ENCODE measurements around the gene LACTB. TPM values are rescaled to one million over a fixed set of nuclear protein-coding genes. Genes with fewer than 3 reads are reported as not detected.

Gene LACTB, protein sequence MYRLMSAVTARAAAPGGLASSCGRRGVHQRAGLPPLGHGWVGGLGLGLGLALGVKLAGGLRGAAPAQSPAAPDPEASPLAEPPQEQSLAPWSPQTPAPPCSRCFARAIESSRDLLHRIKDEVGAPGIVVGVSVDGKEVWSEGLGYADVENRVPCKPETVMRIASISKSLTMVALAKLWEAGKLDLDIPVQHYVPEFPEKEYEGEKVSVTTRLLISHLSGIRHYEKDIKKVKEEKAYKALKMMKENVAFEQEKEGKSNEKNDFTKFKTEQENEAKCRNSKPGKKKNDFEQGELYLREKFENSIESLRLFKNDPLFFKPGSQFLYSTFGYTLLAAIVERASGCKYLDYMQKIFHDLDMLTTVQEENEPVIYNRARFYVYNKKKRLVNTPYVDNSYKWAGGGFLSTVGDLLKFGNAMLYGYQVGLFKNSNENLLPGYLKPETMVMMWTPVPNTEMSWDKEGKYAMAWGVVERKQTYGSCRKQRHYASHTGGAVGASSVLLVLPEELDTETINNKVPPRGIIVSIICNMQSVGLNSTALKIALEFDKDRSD
- 15.9 TPM for total RNA-seq

DNA sequence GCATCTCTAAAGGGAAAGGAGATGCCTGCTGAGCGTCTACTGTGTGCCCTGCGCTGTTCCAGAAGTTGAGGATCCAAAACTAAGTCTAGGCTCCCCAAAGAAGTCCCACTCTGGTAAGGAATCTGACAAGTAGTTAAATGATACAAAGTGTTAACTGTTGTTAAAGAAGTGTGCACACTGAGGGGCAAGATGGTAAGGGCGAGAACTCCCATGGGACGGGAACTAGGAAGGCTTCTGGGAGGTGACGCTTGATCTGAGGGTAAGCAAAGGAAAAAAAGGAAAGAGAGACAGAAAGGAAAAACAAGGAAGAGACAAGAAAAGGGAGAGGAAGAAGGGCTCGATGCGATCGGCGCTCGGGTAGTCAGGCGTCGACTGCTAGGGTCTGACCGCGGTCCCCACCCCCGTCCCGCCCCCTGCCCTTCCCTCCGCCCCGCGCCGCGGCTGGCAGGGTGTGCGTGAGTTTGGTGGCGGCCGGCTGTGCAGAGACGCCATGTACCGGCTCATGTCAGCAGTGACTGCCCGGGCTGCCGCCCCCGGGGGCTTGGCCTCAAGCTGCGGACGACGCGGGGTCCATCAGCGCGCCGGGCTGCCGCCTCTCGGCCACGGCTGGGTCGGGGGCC is at the start of gene LACTB:
Gene LACTB (plus strand): TSS at position 480 of the 620 bp plus-strand sequence. CDS start 11 bp downstream, at position 491.
- no peak for FAIRE-seq
- DNase-seq (ENCODE audit: low spot score in 2 of 2): peak; percentile 80 to 83

DNA sequence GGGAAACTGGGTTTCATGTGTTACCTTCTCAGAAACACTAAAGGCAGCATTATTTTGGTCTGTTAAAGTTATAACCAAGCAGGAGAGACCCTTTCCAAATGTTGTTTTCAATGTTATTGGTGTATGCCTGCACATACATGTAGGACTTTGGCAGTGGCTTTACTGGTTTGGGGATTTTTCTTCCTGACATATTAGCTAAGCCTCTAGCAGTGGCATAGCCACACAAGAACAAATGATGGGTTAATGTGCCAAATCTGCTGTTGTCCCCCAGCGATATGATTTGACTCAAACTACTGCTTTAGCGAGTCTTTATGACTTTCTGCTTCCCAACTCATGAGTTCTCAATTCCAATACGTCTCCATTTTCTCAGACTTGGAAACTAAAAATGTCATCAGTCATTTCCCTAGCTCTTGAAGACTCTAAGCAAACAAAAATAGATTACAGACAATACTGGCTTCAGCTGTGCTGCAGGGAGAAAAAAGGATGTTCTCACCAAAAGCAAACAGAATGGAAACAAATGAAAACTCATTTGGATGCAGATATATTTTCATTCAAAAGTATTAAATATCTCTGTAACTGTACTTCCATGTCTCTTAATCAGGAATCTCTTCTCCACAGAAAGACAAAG is 49.5 kb upstream of the LACTB start:
- no peak for FAIRE-seq
- DNase-seq (ENCODE audit: low spot score in 2 of 2): no peak

DNA sequence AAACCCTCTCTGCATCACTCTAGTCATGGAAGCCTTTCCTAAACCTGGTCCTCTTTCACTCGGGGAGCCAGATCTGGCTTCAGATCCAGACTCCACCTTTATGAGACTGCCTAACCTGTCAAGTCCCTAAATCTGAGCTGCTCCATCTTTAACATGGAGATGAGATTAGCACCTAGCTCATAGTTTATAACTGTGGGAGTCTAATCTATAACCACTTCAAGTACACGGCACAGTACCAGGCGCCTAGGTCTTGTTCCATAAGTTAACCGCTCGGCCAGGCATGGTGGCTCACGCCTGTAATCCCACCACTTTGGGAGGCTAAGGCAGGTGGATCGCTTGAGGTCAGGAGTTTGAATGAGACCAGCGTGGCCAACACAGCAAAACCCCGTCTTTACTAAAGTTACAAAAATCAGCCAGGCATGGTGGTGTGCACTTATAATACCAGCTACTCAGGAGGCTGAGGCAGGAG is 48.8 kb upstream of the LACTB start:
- FAIRE-seq (no peak), DNase-seq (ENCODE audit: low spot score in 2 of 2) (no peak)

DNA sequence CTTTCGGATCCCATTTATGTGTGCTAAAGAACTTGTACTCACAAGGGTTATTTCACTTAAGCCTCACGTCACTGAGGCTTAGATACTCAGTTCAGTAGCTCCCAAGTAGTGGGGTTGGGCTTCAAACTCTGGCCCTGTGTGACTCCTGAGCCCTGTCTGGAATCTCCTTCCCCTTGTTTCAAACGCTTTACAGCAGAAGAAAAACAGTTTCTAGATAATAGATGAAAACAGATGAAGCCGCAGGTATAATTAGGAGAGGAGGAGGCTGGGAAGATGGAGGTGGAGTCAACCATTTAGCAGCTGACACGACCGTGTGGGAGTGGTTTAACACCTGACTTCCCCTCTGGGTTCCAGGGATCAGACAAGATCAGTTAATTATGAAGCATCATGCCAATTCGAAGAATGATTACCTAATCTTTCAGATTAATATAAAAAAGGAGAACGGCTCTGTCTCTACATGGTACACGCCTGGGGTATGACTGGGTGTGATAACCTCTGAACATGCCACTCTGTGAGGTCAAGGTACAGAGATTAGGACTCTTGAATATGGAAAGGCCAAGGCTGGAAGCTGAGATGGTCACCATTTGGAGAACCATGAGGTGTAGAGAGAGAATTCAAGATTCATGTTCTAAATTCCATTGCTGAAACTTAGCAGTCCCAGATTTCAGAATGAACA is 48.0 kb upstream of the LACTB start:
- FAIRE-seq: no peak
- DNase-seq (ENCODE audit: low spot score in 2 of 2): no peak

DNA sequence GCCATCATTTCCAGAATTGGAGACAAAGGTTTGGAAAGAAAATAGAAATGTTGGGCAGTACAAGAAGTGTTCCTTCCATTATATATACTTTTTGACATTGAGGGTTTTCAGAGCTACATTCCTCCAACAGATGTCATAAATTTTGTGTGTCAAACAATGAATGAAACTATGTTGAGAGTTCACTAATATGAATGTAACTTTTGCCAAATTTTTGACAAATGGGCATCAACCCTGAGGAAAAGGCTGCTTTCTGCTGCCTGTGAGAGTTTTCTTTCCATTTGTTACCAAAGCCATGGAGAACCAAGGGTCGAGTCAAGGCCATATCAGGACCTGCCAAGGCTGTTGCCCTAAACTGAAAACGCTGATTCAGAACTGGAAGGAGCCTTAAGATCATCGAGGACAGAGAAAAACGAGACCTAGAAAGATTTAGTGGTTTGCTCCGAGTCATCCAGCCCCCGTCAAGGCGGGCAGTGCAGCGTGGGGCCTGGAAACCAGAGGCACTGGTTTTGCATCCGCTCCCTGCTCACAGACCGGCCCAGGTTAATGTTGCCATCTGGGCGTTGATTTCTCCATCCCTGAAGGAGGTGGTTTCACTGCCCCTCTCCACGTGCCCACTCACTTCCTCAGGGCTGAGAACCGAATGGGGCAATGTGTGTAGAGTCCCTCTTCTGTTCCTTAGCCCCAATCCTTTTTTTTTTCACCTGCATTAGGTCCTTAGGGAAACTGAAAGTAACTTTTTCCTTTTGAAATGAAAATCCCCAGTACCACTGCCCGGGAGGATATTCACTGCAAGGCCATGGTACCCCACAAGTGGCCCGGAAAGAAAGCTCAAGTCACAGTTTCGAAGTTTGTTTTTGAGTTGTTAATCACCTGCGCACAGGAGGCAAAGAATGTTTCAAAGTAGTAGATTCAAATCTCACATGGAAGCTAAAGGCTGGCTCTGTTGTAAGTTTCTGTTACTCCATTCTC is 46.4 kb upstream of the LACTB start:
- FAIRE-seq: no peak
- no peak for DNase-seq (ENCODE audit: low spot score in 2 of 2)

DNA sequence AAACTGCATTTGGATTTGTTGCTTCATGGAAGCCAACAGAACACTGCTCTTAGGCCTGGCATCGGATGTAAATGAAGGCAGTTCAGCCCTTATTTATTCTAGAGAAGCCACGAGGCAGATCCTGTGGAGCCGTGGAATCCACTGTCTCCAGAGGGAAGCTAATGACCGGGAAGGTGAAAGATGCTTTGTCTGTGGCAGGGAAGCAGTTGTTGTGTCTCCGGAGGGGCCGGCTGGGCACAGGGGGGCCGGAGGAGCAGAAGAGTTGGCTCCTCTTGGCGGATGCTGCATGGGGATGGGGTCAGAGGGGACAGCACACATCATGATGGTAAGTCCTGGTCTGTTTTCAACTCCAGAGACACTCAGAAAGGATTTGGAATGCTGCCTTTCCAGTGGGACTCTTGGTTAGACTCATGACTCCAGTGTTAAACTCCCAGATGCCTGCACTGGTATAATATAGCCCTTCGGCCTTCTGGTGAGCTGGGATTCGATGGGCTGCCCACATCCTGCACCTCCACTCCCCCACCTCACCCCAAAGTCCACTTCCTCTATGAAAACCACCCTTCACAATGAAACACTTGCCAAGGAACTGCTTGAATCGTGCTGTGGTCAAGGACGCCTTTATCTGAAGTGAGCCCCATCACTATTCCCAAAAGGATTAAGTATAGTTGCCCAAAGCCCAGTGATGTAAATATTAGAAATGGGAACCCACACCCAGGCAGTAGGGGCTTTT is 45.5 kb upstream of the LACTB start:
- DNase-seq (ENCODE audit: low spot score in 2 of 2) (no peak), FAIRE-seq (no peak)

DNA sequence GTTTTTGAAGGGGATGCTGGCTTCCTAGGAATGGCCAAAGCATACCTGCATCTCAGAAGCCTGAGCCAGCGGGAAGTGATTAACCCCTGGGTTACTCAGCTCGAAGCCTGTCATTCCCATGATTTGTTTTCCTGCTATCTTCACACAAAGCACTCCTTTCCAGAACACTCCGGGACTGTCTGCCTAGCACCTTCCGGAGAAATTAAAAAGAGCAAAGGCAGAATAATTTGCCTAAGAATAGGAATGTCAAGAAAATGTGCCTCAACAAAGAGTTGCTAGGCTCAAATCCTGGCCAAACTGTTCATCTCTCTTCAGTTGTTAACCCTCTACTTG is 45.0 kb upstream of the LACTB start:
- no peak for DNase-seq (ENCODE audit: low spot score in 2 of 2)
- no peak for FAIRE-seq

DNA sequence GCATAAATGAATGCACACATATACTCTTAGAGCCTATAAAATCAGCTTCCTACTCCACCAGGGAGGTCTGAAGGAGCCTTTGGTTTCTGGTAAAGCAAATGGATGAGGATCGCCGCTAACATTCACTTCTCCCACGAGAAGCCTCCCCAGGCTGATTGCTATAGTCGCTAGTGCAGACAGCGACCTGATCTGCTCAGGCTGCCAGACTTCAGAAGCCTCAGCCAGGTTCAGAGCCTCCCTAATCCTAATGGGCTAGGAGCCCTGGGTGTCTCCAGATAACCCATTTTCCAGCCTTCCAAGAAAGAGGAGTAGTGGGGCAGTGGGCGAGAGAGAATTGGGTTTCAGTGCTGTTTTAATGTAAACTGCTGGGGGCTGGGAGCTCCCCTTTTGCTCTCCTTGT is 43.7 kb upstream of the LACTB start:
- DNase-seq (ENCODE audit: low spot score in 2 of 2): no peak
- no peak for FAIRE-seq

DNA sequence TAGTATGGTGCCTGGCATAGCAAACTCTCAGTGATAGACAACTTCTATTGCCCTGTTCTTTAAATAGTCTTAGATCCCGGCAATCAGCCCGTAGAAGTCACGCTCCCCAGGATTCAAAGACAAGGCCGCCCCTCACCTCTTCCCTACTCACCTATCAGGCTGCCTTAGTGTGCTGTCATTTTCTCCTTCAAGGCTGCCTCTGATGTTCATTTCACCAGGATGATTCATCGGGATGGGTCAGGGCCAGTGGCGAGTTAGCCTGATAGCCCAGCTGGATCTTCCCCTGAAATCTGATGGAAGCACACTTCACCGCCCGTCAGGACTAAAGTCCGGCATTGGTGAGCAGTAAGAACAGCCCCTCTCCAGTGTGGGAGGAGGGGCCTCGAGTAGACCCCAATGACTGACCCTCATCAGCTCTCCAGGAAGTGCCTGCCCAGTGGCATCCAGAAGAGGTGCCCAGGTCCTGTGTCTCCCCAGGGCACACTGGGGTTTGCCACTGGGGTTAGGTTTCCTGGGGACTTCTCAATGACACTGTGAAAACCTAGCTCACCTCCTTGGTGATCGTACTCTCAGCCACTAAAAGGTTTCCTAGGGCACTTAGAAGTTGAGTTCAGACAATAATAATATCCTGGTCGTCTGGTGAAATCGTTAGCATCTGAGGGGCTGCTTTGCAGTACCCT is 41.6 kb upstream of the LACTB start:
- DNase-seq (ENCODE audit: low spot score in 2 of 2): no peak
- FAIRE-seq: no peak

DNA sequence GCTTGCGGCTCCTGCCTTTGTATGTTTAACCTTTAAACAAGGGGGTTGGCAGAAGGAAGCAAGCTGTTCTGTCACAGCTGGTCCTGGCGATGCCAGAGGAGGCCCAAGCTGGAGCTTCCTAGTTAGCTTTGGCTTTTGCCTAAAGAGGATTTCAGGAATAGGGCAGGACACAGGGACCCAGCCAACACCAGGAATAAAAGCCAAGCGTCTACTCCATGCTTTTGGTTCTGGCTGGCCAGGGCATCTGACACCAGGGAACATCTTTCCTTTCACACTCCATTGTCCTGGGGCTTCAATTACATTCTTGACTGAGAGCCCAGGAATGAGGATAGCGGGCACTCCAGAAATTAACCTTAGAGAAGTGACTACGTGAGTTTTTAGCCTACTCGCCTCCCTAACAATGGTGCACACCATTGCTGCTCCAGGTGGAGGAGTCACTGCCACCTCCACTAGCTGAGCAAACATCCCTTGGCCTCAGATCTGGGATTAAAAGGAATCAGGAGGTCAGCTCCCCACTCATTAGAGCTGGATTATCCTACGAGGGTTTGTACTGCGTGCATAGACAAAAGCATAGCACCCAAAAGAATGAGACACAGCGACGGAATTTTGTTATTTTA is 40.9 kb upstream of the LACTB start:
- DNase-seq (ENCODE audit: low spot score in 2 of 2): no peak
- FAIRE-seq: no peak

DNA sequence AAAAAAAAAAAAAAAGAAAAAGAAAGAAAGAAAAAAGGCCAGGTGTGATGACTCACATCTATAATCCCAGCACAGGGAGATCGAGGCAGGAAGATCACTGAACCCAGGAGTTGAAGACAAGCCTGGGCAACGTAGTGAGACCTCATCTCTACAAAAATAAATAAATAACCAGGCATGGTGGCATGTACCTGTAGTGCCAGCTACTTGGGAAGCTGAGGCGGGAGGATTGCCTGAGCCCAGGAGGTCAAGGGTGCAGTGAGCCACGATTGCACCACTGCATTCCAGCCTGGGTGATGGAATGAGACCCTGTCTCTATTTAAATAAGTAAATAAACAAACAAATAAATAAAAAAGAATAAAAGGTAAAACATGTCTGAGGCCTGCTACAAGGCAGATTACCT is 39.3 kb upstream of the LACTB start:
- no peak for DNase-seq (ENCODE audit: low spot score in 2 of 2)
- no peak for FAIRE-seq

DNA sequence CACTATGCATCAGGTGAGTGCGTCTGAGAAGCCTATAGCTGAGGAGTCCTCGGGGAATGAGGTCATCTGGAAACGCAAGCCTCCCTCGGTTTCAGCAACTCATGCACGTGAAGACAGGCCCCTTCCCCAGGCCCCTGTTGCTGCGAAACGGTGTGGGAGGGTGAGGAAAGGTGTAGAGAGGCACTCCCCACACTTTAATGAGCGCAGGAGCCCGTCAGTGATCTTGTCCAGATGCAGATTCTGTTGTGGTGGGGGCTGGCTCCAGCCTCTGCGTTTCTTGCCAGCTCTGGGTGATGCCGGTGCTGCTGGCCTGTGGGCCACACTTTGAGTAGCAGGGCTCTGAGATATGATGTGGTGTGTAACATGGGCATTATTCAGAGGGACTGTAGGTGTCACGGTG is 38.6 kb upstream of the LACTB start:
- no peak for FAIRE-seq
- DNase-seq (ENCODE audit: low spot score in 2 of 2): no peak

DNA sequence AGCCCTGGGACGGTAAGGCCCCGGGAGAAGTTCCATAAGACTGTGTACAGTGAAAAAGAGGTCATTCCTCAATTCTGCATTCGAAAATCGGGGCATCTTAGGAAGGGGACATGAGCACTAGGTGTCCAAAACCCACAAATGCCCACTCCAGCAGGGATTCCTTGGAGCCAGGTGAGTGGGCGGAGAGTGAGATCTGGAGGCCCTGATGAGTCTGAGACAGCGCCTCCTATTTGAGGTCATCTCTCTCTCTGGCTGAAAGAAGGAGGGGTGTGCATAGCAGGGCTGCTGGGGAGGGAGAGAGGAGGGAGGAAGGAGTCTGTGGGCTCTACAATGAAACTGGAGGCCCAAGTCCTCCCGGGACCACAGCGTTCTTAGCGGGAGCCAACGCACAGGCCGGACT is 38.1 kb upstream of the LACTB start:
- DNase-seq (ENCODE audit: low spot score in 2 of 2) (no peak), FAIRE-seq (no peak)

DNA sequence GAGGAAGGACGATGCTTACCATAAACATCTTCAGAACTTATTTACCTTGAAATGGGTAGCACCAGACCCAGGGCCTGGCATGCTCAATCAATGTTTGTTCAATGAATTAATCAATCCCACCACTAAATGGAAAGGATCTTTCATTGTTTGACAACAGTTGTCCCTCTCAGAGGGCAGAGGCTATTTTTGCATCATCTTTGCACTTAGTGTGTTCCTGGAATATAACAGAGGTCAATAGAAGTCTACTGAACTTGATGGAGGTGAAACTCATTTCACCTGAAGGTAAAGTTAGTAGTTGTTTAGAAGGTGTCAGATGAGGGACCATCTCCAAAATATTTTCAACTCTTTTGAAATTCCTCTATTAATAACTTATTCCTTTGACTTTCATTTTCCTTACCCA is 36.9 kb upstream of the LACTB start:
- no peak for FAIRE-seq
- DNase-seq (ENCODE audit: low spot score in 2 of 2): no peak

DNA sequence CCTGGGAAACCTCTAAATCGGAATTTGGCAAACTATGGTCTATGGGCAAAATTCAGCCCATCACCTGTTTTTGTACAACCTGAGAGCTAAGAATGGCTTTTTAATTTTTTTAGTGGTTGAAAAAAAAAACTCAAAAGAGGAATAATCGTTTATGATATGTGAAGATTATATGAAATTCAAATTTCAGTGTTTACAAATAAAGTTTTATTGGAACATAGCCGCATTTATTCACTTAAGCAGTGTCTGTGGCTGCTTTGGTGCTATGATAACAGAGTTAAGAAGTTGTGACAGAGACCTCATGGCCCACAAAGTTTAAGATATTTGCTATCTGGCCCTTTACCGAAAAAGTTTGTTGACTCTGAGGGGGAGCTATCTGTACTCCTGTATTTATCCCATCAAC is 36.4 kb upstream of the LACTB start:
- no peak for DNase-seq (ENCODE audit: low spot score in 2 of 2)
- FAIRE-seq: no peak

DNA sequence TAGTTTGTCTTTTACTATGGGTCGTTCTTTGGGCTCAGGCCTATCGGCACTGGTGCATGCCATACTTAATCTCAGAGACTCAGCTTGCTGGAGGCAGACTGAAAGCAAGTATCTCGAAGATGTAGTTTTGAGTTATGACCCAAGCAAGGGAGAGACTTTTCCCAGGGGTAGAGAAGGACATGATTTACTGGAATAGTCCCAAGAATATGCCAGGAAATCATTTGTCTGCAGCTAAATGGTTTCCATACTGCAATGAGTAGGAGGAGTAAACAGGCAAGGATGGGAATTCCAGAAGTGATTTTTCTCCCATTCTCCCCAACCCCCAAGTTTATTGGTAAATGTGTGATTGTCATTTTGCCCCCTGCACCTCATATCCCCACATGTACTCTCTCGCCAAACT is 35.4 kb upstream of the LACTB start:
- no peak for DNase-seq (ENCODE audit: low spot score in 2 of 2)
- FAIRE-seq: no peak

DNA sequence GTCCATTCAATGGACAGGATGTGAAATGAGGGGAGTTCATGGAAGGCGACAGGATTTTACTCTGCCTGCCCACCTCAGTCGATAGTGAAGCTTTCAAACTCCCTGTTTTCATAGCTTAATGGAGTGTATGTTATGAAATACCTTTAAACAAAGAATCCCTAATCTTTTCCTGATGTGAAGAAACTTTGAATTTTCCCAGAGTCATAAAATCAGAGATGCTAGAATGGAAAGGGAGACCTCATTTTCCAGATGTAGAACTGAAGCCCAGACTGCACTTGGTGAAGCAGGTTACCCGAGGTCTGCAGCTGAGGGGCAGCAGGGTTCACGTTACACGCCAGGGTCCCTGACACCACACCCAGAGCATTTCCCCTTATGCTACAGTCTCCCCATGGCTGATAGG is 34.7 kb upstream of the LACTB start:
- FAIRE-seq (no peak), DNase-seq (ENCODE audit: low spot score in 2 of 2) (no peak)

Measured in frontal cortex (tissue), 4 donors.